Astrocyte (in vitro differentiated cells and primary cell): ENCODE data around the gene SFT2D1.
"Not testable (repeated sequence)": the region's sequence is repeated elsewhere in the genome, so short reads cannot be mapped to it uniquely, and the experiment has no call there.

ENCODE experiments used
- CTCF ChIP-seq: IDR thresholded peaks from 2 replicates; pipeline ENCODE4 v1.5.1; 2011; ENCODE audit warnings: low read depth, mild to moderate bottlenecking, inconsistent platforms, low read length, moderate library complexity; ENCODE audit not compliant: insufficient read depth
- EZH2 ChIP-seq: IDR thresholded peaks from 2 replicates; pipeline ENCODE4 v1.6.1; 2012; ENCODE audit warnings: mild to moderate bottlenecking, low read length, inconsistent platforms; ENCODE audit not compliant: insufficient read depth

- not testable (repeated sequence) for TF ChIP-seq CTCF, EZH2
These were observed 44.8 kb upstream of the SFT2D1 start for GRCh38 chr6:166387098-166387497.
